NCI-H2107 treated with DMSO at 0.1 percent for 48 hours (cell line): ENCODE data around the gene SPRR2G.
"Not testable (repeated sequence)": the region's sequence is repeated elsewhere in the genome, so short reads cannot be mapped to it uniquely, and the experiment has no call there.

Source experiments
- DNase-seq: peaks from one replicate; lab custom pipeline; 2025; ENCODE audit not compliant: unreplicated experiment; lab: John Stamatoyannopoulos, UW

SPRR2G gene

DNA sequence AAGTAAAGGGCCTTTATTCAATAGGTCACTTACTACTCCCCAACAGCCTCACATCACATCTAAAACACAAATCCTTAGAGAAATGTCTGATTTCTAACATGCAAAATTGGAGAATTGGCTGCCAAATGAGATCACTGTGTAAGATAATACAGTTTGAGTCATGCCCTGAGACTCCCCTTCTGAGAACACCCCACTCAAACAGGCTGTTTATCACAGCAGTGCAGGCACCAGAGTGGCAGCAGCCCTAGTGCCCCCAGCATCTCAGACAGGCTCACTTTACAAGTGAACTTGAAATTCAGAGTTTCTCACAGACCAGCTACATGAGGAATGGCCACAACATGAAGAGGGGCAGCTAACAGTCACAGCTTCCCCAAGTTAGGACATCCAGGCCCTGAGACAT lies 35.4 kb downstream of the SPRR2G start:
- not testable (repeated sequence) for DNase-seq

DNA sequence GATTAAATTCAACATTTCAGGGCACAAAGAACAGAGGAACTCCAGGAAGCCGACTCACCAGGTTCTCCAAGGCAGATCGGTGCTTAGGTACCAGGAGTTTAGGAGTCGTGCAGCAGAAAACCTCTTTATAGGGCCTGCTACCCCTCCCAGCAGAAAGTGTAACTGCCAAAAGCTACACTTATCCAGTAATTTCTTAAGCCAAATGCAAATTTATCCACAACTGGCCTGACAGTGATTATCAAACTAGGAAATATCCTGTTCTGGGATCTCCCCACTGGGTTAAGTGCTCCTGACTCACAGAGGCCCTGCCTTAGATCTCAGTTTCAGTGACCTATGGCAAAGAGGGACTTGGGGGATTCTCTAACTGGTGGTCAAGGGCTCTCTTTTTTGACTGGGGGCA lies 37.3 kb downstream of the SPRR2G start, which contains the start of gene SPRR2F:
Gene SPRR2F, minus strand, starts transcription at position 101 of the 400 bp plus-strand sequence. CDS start 783 bp downstream, outside the sequence.
- DNase-seq = no peak

DNA sequence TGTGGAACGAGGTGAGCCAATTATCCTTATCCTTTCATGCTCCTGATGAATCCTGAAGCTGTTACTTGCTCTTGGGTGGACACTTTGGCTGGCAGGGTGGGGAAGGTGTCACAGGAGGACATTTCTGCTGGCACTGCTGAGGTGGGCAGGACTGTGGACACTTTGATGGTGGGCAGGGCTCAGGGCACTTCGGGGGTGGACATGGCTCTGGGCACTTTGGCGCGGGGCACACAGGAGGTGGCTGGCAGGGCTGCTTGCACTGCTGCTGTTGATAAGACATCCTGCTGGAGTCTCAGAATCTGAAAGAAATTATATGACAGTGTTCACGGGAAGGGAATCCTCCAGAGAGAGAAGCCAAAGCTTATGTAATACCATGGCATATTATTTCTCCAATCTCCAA lies 38.2 kb downstream of the SPRR2G start:
- DNase-seq = not testable (repeated sequence)

DNA sequence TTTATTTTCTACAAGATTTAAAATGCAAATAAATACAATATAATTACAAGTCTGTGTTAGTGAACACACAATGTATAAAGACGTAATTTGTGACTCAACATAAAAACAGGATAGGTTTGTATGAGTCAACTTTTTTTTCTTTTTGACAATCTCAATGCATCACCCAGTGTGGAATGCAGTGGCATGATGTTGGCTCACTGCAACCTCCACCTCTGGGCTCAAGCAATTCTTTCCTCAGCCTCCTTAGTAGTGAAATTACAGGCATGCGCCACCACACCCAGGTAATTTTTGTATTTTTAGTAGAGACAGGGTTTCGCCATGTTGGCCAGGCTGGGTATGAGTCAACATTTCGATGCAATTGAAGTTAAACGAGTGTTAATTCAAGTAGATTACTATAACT lies 50.4 kb downstream of the SPRR2G start:
- DNase-seq = no peak
